HL-60 (cell line): ENCODE results near the gene NR2E1.

Experiments
- DNase-seq, 2 experiments: peaks; one replicate each; pipeline ENCODE4 v3.0.0-alpha.2; 2010 to 2020; ENCODE audit warnings: low read depth in 1 of 2, low spot score in 1 of 2
- H3K27ac ChIP-seq: fragments of 250-450 bp; sonication (Bioruptor Pico); replicated peaks from 2 replicates; pipeline ENCODE4 v1.5.1; 2020; ENCODE audit warnings: mild to moderate bottlenecking, moderate library complexity
- H3K27me3 ChIP-seq: fragments of 250-450 bp; sonication (Bioruptor Pico); 2 replicates; pipeline ENCODE4 v1.5.1; 2021; ENCODE audit warnings: mild to moderate bottlenecking, moderate library complexity; ENCODE audit not compliant: insufficient read depth, poor library complexity, severe bottlenecking
- H3K4me3 ChIP-seq: replicated peaks from 2 replicates; pipeline ENCODE4 v1.5.1; 2011; ENCODE audit warnings: mild to moderate bottlenecking, control low read depth, low read length; ENCODE audit not compliant: insufficient read depth
- GABPA ChIP-seq: IDR thresholded peaks from 2 replicates; pipeline ENCODE4 v1.6.1; 2012; ENCODE audit warnings: low read depth
- POLR2AphosphoS5 ChIP-seq: IDR thresholded peaks from 2 replicates; pipeline ENCODE4 v1.6.1; 2012; ENCODE audit warnings: low read depth
- SPI1 ChIP-seq: IDR thresholded peaks from 2 replicates; pipeline ENCODE4 v1.6.1; 2012; ENCODE audit warnings: low read depth, mild to moderate bottlenecking, borderline replicate concordance
- TF ChIP-seq, protein P1 (sequence below): IDR thresholded peaks from 2 replicates; pipeline ENCODE4 v1.6.1; 2012; ENCODE audit warnings: low read depth; ENCODE audit not compliant: insufficient replicate concordance
- TF ChIP-seq, protein P2 (sequence below): IDR thresholded peaks from one replicate; pipeline ENCODE4 v1.5.1; 2011; ENCODE audit warnings: low read length, control low read depth, inconsistent platforms; ENCODE audit not compliant: insufficient read depth

The NR2E1 gene

DNA sequence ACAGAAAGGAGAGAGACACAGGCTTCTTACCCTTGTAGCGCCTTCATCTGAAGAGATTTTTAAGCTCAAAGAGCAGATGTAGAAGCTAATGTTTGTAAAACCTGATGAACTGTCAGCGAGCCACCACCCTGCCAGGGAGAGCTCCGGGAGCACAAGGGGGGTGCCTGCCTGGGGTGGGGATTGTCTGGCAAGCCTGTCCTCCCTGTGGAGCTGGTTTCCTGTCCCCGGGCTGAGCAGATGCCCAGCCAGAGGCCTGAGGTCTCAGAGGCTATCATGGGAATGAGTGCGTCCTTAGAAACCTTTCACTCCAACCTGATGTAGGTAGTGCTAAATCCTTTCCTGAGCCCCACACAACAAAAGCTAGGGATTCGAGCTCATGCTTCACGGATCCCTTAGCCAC lies 41.9 kb upstream of the NR2E1 start:
- peaks cover 51% of the 10 kb centered on the region for H3K27me3 ChIP-seq
- no peak for TF ChIP-seq SPI1
- TF ChIP-seq, protein P1, sequence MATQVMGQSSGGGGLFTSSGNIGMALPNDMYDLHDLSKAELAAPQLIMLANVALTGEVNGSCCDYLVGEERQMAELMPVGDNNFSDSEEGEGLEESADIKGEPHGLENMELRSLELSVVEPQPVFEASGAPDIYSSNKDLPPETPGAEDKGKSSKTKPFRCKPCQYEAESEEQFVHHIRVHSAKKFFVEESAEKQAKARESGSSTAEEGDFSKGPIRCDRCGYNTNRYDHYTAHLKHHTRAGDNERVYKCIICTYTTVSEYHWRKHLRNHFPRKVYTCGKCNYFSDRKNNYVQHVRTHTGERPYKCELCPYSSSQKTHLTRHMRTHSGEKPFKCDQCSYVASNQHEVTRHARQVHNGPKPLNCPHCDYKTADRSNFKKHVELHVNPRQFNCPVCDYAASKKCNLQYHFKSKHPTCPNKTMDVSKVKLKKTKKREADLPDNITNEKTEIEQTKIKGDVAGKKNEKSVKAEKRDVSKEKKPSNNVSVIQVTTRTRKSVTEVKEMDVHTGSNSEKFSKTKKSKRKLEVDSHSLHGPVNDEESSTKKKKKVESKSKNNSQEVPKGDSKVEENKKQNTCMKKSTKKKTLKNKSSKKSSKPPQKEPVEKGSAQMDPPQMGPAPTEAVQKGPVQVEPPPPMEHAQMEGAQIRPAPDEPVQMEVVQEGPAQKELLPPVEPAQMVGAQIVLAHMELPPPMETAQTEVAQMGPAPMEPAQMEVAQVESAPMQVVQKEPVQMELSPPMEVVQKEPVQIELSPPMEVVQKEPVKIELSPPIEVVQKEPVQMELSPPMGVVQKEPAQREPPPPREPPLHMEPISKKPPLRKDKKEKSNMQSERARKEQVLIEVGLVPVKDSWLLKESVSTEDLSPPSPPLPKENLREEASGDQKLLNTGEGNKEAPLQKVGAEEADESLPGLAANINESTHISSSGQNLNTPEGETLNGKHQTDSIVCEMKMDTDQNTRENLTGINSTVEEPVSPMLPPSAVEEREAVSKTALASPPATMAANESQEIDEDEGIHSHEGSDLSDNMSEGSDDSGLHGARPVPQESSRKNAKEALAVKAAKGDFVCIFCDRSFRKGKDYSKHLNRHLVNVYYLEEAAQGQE, result no peak
- TF ChIP-seq POLR2AphosphoS5, result no peak
- TF ChIP-seq, protein P2, sequence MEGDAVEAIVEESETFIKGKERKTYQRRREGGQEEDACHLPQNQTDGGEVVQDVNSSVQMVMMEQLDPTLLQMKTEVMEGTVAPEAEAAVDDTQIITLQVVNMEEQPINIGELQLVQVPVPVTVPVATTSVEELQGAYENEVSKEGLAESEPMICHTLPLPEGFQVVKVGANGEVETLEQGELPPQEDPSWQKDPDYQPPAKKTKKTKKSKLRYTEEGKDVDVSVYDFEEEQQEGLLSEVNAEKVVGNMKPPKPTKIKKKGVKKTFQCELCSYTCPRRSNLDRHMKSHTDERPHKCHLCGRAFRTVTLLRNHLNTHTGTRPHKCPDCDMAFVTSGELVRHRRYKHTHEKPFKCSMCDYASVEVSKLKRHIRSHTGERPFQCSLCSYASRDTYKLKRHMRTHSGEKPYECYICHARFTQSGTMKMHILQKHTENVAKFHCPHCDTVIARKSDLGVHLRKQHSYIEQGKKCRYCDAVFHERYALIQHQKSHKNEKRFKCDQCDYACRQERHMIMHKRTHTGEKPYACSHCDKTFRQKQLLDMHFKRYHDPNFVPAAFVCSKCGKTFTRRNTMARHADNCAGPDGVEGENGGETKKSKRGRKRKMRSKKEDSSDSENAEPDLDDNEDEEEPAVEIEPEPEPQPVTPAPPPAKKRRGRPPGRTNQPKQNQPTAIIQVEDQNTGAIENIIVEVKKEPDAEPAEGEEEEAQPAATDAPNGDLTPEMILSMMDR, result no peak
- no peak for TF ChIP-seq GABPA
- no peak for DNase-seq
- H3K4me3 ChIP-seq, result no peak overlapping the region
- H3K27ac ChIP-seq, result no peak overlapping the region

DNA sequence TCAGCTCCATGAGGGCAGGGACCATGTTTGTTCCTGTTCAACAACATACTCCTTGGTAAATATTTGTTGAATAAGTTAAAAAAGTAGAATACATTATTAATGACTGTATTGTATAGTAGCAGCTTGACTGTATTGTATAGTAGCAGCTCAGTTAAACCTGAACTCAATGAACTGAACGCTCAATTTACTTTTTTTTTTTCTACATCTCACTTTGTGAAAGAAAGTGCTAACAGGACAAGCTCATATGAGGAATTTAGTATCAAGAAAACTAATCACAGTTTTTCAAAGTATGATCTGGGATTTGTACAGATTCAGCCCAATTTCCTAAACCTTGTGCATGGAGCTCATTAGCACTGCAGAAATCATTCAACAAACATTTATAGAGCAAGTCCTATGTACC lies 38.8 kb upstream of the NR2E1 start:
- Histone ChIP-seq H3K27me3 (peaks cover 32% of the 10 kb centered on the region), H3K4me3 (no peak overlapping the region), H3K27ac (no peak overlapping the region)
- TF ChIP-seq, protein P2, result no peak
- no peak for TF ChIP-seq GABPA
- no peak for TF ChIP-seq SPI1
- no peak for TF ChIP-seq POLR2AphosphoS5
- TF ChIP-seq, protein P1, result no peak
- no peak for DNase-seq

DNA sequence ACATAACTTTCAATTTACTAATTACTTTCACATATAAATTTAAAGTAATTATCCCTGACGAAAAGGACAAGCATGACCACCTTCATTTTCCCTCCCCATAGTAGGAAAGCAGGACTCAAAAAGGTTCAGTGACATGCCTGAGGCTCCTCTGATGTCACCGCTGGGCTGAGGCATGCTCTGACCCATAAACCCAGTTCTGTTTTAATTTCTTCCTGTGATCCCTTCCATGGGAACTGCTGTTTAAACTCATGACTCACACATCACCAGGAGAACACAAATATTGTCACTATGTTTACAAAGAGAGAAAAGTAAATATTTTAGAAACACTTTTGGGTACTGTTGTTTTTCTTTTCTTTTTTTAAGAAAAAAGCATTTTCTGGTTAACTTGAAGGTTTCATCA lies 38.0 kb upstream of the NR2E1 start:
- H3K27me3 ChIP-seq, result peaks cover 30% of the 10 kb centered on the region
- H3K27ac ChIP-seq, result no peak overlapping the region
- no peak for DNase-seq
- TF ChIP-seq GABPA (no peak), SPI1 (no peak), POLR2AphosphoS5 (no peak)
- TF ChIP-seq, protein P2, result no peak
- TF ChIP-seq, protein P1, result no peak
- no peak overlapping the region for H3K4me3 ChIP-seq
